ENCODE measurements around the gene ZNF772. TPM values are rescaled to one million over a fixed set of nuclear protein-coding genes. Genes with fewer than 3 reads are reported as not detected.

ZNF772 gene
- 1.1 to 1.7 TPM (median 1.5 TPM) in 5 replicates for total RNA-seq (2022; extraction: Qiagen RNA extraction; ENCODE audit: low read depth)

DNA sequence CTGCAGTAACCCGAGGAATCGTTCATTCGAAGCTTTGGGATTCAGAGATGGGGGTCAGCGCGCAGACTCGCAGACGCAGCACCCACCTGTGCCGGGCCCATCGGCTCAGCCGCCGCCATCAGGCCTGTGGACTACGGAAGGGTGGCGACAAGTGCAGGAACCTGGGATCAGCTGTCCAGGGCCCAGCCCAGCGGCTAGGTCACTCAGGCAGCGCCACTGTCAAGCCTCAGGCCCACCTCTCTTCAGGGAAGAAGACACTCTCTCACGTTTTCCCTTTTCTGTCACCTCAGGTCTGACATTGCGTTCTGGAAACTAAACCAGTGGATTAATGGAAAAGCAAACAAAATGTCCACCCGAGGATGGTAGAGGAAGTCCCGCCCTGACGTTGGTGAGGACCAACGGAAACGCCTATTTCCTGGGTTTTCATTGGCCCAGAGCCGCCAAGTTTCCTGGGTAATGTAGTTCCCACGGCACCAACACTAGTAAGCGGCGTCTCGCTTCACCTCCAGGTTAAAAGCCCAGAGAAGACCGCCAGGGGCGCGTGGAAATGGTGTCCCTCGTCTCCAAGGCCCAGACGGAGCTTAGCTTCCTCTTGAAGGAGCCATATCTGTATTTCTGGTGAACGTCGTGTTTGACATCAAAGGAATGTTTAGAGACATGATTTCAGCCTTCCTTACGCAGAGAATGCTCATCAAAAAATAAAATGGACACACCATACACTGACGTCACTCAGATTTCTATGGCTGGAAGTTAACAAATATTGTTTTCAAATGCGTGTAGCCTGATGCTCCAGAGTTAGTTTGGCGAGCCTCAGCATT is at the start of gene ZNF772:
Gene ZNF772 (minus strand): TSS at position 376 of the 818 bp plus-strand sequence. CDS start 257 bp downstream, at position 119.

DNA sequence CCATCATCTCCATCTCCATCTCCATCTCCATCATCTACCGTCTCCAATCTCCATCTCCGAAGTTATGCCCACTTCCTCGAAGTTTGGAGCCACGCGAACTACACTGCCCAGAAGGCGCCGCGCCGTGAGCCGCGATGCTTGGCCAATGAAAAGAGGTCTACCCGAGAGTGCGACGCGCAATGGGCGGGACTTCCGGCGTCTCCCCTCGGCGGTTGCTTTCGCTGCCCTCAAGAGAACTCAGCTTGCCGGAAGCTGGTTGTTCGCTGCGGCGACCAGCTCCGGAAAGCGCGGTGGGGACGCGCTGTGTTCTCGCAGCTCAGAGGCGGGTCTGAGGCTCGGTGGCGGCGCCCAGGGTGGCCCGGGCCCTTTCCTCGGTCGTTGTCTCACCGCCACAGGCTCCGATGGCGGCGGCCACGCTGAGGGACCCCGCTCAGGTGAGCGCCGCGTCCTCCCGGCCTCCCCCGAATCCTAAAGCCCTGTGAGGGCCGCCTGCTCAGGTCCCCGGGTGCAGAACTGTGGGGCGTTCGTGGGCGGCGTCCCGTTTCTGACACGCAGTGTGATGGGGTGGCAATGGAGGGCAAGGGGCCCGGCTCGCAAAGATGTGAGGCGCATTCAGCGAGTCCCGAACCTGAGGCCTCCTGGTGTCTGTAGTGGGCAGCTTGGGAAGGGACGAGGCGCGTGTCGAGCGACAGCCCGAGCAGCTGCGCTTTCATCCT is 22.5 kb upstream of the ZNF772 start, which contains the start of gene ZNF773:
Gene ZNF773 (plus strand): TSS at position 259 of the 716 bp plus-strand sequence. CDS start 143 bp downstream, at position 402.

DNA sequence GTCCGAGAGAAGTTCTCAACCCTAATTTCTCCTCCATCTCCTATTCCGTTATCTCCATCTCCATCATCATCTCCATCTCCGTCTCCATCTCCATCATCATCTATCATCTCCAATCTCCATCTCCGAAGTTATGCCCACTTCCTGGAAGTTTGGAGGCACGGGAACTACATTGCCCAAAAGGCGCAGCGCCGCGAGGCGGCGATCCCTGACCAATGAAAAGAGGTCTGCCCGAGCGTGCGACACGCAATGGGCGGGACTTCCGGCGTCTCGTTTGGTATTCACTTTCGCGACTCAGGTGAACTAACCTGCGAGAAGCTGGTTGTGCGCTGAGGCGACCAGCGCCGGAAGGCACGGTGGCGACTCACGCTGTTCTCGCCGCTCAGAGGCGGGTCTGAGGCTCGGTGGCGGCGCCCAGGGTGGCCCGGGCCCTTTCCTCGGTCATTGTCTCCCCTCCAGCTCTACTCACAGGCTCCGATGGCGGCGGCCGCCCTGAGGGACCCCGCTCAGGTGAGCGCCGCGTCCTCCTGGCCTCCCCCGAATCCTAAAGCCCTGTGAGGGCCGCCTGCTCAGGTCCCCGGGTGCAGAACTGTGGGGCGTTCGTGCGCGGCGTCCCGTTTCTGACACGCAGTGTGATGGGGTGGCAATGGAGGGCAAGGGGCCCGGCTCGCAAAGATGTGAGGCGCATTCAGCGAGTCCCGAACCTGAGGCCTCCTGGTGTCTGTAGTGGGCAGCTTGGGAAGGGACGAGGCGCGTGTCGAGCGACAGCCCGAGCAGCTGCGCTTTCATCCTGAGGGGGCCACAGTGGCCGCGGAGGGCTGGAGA is 10.3 kb upstream of the ZNF772 start, which contains the start of gene ZNF419:
Gene ZNF419 (plus strand): TSS at position 274 of the 822 bp plus-strand sequence. CDS start 201 bp downstream, at position 475.

DNA sequence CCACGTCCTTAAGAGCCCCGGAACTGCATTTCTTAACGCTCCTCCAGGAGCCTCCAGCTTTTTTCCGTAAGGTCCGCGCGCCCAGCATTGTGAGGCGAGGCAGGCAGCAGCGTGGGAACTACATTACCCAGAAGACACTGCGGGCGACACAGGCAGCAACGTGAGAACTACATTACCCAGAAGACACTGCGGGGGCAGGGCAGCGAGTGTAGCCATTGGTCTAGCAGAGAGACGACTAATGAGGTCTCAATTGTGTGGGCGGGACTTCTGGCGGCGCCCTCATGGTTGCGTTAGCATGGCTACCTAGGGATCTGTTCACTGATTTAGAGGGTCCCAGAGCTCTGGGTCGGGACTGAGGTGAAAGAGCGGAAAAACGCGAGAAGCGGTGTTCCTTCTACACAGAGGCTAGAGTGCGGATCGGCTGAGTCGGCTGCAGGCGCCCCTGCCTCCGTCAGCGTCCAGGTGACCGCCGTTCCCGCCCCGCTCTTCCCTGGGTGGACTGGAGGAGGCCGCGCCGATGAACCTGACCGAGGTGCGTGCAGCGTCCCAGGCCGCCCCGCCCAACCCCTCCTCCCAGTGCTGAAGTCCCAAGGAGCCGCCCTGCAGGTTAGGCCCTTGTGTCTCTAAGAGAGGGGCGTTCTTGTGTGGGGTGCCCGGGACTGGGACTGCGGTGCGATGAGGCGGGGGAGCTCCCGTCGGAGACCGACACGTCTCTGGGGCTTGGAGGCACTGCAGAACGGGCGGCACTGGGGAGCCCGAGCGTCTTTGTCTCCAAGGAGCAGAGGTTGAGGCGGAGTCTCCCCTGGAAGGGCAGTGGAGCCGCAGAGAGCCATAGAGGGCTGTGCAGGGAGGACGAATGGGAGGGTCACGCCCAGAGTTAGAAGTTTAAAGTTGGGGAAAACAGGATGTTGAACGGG is 42.0 kb downstream of the ZNF772 start, which contains the start of gene ZNF749:
Gene ZNF749 (plus strand): TSS at position 264 of the 917 bp plus-strand sequence. CDS start 254 bp downstream, at position 518.

Other genes starting within 250 kb of the ZNF772 start
- gene AURKC, start 246.5 kb downstream of the ZNF772 start, total RNA-seq (2022; extraction: Qiagen RNA extraction; ENCODE audit: low read depth), result 0.23 to 0.68 TPM (median 0.42 TPM) in 5 replicates
- gene ZNF805, start 236.9 kb downstream of the ZNF772 start, total RNA-seq (2022; extraction: Qiagen RNA extraction; ENCODE audit: low read depth), result 1.6 to 2.2 TPM (median 1.7 TPM) in 5 replicates
- 0.84 to 1.1 TPM (median 0.89 TPM) in 5 replicates for gene ZNF460, start 197.1 kb downstream of the ZNF772 start, total RNA-seq (2022; extraction: Qiagen RNA extraction; ENCODE audit: low read depth)
- 1.1 to 2.2 TPM (median 1.3 TPM) in 5 replicates for gene ZNF543, start 157.1 kb downstream of the ZNF772 start, total RNA-seq (2022; extraction: Qiagen RNA extraction; ENCODE audit: low read depth)
- 1.9 to 2.4 TPM (median 2.0 TPM) in 5 replicates for gene ZNF304, start 126.3 kb downstream of the ZNF772 start, total RNA-seq (2022; extraction: Qiagen RNA extraction; ENCODE audit: low read depth)
- gene TRAPPC2B, start 114.0 kb downstream of the ZNF772 start, total RNA-seq (2022; extraction: Qiagen RNA extraction; ENCODE audit: low read depth), result 13.6 to 17.6 TPM (median 15.9 TPM) in 5 replicates
- gene ZNF547, start 114.0 kb downstream of the ZNF772 start, total RNA-seq (2022; extraction: Qiagen RNA extraction; ENCODE audit: low read depth), result 1.1 to 2.8 TPM (median 1.5 TPM) in 5 replicates
- 3.1 to 4.6 TPM (median 3.3 TPM) in 5 replicates for gene ZNF548, start 87.7 kb downstream of the ZNF772 start, total RNA-seq (2022; extraction: Qiagen RNA extraction; ENCODE audit: low read depth)
- 3.9 to 5.5 TPM (median 4.6 TPM) in 5 replicates for gene ZNF17, start 66.4 kb downstream of the ZNF772 start, total RNA-seq (2022; extraction: Qiagen RNA extraction; ENCODE audit: low read depth)
- gene ZNF749, start 42.2 kb downstream of the ZNF772 start, total RNA-seq (2022; extraction: Qiagen RNA extraction; ENCODE audit: low read depth), result 14.7 to 17.6 TPM (median 16.6 TPM) in 5 replicates
- 0.02 to 0.09 TPM (median 0.07 TPM) in 3 of 5 replicates, not detected in the others for gene VN1R1, start 20.4 kb downstream of the ZNF772 start, total RNA-seq (2022; extraction: Qiagen RNA extraction; ENCODE audit: low read depth)
- 5.7 to 9.0 TPM (median 7.0 TPM) in 5 replicates for gene ZNF419, start 10.2 kb upstream of the ZNF772 start, total RNA-seq (2022; extraction: Qiagen RNA extraction; ENCODE audit: low read depth)
- gene ZNF773, start 22.4 kb upstream of the ZNF772 start, total RNA-seq (2022; extraction: Qiagen RNA extraction; ENCODE audit: low read depth), result 3.2 to 6.0 TPM (median 5.4 TPM) in 5 replicates
- 1.6 to 2.2 TPM (median 1.7 TPM) in 5 replicates for gene ZNF549, start 49.8 kb upstream of the ZNF772 start, total RNA-seq (2022; extraction: Qiagen RNA extraction; ENCODE audit: low read depth)
- gene ZNF550, start 82.3 kb upstream of the ZNF772 start, total RNA-seq (2022; extraction: Qiagen RNA extraction; ENCODE audit: low read depth), result 2.8 to 4.3 TPM (median 3.7 TPM) in 5 replicates
- 3.4 to 5.0 TPM (median 4.3 TPM) in 5 replicates for gene ZNF416, start 101.3 kb upstream of the ZNF772 start, total RNA-seq (2022; extraction: Qiagen RNA extraction; ENCODE audit: low read depth)
- not detected in 5 replicates for gene ZIK1, start 106.6 kb upstream of the ZNF772 start, total RNA-seq (2022; extraction: Qiagen RNA extraction; ENCODE audit: low read depth)
- 3.0 to 5.5 TPM (median 4.9 TPM) in 5 replicates for gene ZNF530, start 122.3 kb upstream of the ZNF772 start, total RNA-seq (2022; extraction: Qiagen RNA extraction; ENCODE audit: low read depth)
- 7.1 to 9.5 TPM (median 8.0 TPM) in 5 replicates for gene ZNF134, start 136.7 kb upstream of the ZNF772 start, total RNA-seq (2022; extraction: Qiagen RNA extraction; ENCODE audit: low read depth)
- gene ZNF211, start 155.6 kb upstream of the ZNF772 start, total RNA-seq (2022; extraction: Qiagen RNA extraction; ENCODE audit: low read depth), result 4.7 to 7.1 TPM (median 6.6 TPM) in 5 replicates
- gene ZSCAN4, start 191.4 kb upstream of the ZNF772 start, total RNA-seq (2022; extraction: Qiagen RNA extraction; ENCODE audit: low read depth), result not detected in 5 replicates
- gene ZNF551, start 204.4 kb upstream of the ZNF772 start, total RNA-seq (2022; extraction: Qiagen RNA extraction; ENCODE audit: low read depth), result 4.3 to 5.9 TPM (median 5.6 TPM) in 5 replicates
- gene ZNF154, start 231.6 kb upstream of the ZNF772 start, total RNA-seq (2022; extraction: Qiagen RNA extraction; ENCODE audit: low read depth), result not detected in 5 replicates

Measured in A549 treated with CpdA at 1 μM for 4 hours (cell line).